GM18499 (cell line): ENCODE data around the gene CPE.
A peak's percentile ranks its signal among the peaks of the same experiment; 100 is the strongest.
"Not testable (repeated sequence)": the region's sequence is repeated elsewhere in the genome, so short reads cannot be mapped to it uniquely, and the experiment has no call there.

Source experiments
- ATAC-seq: cut with Tn5 transposase; IDR thresholded peaks from one replicate; pipeline ENCODE4 v1.9.1; 2021; ENCODE audit warnings: moderate number of reproducible peaks; ENCODE audit not compliant: insufficient read depth, unreplicated experiment

The CPE gene

GRCh38 chr4:165378745-165379677 is at the start of gene CPE:
CPE (plus strand) TSS chr4:165379008; CDS start chr4:165379222, 214 bp downstream.
- no peak for ATAC-seq

- ATAC-seq = no peak
These were observed 48.7 kb upstream of the CPE start for GRCh38 chr4:165330071-165330470.

GRCh38 chr4:165330666-165331065 is 48.1 kb upstream of the CPE start:
- ATAC-seq = no peak

- no peak for ATAC-seq
These were observed 47.4 kb upstream of the CPE start for GRCh38 chr4:165331359-165331758.

- no peak for ATAC-seq
These were observed 47.0 kb upstream of the CPE start for GRCh38 chr4:165331823-165332222.

- no peak for ATAC-seq
These were observed 46.3 kb upstream of the CPE start for GRCh38 chr4:165332502-165332901.

- ATAC-seq = no peak
These were observed 43.6 kb upstream of the CPE start for GRCh38 chr4:165335163-165335703.

GRCh38 chr4:165336743-165337142 is 42.1 kb upstream of the CPE start:
- no peak for ATAC-seq

- not testable (repeated sequence) for ATAC-seq
These were observed 36.5 kb upstream of the CPE start for GRCh38 chr4:165342340-165342739.

GRCh38 chr4:165343353-165344191 is 35.2 kb upstream of the CPE start:
- no peak for ATAC-seq

GRCh38 chr4:165345666-165346417 is 33.0 kb upstream of the CPE start:
- no peak for ATAC-seq

- no peak for ATAC-seq
These were observed 30.9 kb upstream of the CPE start for GRCh38 chr4:165347647-165348569.

- ATAC-seq = no peak
These were observed 27.3 kb upstream of the CPE start for GRCh38 chr4:165351359-165352130.

GRCh38 chr4:165355900-165356300 is 22.9 kb upstream of the CPE start:
- peak; percentile 46 for ATAC-seq

- ATAC-seq = no peak
These were observed 19.3 kb upstream of the CPE start for GRCh38 chr4:165359506-165359905.

- no peak for ATAC-seq
These were observed 18.6 kb upstream of the CPE start for GRCh38 chr4:165360041-165360695.

- no peak for ATAC-seq
These were observed 17.7 kb upstream of the CPE start for GRCh38 chr4:165360985-165361670.
